HEK293 (cell line): ENCODE results near the gene SPINK6.

Source experiments
- CTCF ChIA-PET: fragments of 350-600 bp; formaldehyde crosslinking; extraction: SDS; loops from one replicate; lab custom pipeline; 2021; ENCODE audit warnings: antibody characterized with exemption; lab: Yijun Ruan, JAX
- POLR2A ChIA-PET: fragments of 300-600 bp; formaldehyde crosslinking; extraction: SDS; loops from one replicate; lab custom pipeline; 2020; ENCODE audit warnings: antibody characterized with exemption, inconsistent platforms; lab: Yijun Ruan, JAX
- H3K27ac ChIP-seq: fragments of 200-500 bp; sonication (Bioruptor generic); 2 replicates; pipeline ENCODE4 v1.5.1; 2014; ENCODE audit warnings: low read depth, low read length, control low read depth, inconsistent platforms; ENCODE audit errors: extremely low read depth
- H3K36me3 ChIP-seq, 2 experiments: fragments of 200-500 bp in 1 of 2; sonication (Bioruptor generic) in 1 of 2; 1 replicate in 1 of 2; 2 replicates in 1 of 2; pipeline ENCODE4 v1.5.1; 2014 to 2017; ENCODE audit warnings: inconsistent platforms in 2 of 2, low read length in 2 of 2; ENCODE audit not compliant: control insufficient read depth in 2 of 2, insufficient read depth in 1 of 2
- H3K4me1 ChIP-seq: fragments of 200-500 bp; sonication (Bioruptor generic); 2 replicates; pipeline ENCODE4 v1.5.1; 2014; ENCODE audit warnings: mild to moderate bottlenecking, low read length, inconsistent platforms; ENCODE audit not compliant: control insufficient read depth, insufficient read depth
- H3K4me3 ChIP-seq: 2 replicates; pipeline ENCODE4 v1.5.1; 2011; ENCODE audit warnings: low read depth, mild to moderate bottlenecking, control low read depth, low read length, moderate library complexity
- H3K9me3 ChIP-seq: fragments of 200-500 bp; sonication (Bioruptor generic); 2 replicates; pipeline ENCODE4 v1.5.1; 2014; ENCODE audit warnings: low read depth, low read length, inconsistent platforms; ENCODE audit not compliant: control insufficient read depth, insufficient read depth
- GLI4 ChIP-seq: fragments of 450-650 bp; formaldehyde crosslinking; IDR thresholded peaks from 2 replicates; pipeline ENCODE4 v1.5.1; 2016; ENCODE audit warnings: missing biosample characterization, missing genetic modification characterization
- SALL2 ChIP-seq: fragments of 450-650 bp; formaldehyde crosslinking; IDR thresholded peaks from 2 replicates; pipeline ENCODE4 v1.5.0; 2017; ENCODE audit warnings: missing biosample characterization, mild to moderate bottlenecking, missing genetic modification characterization, borderline replicate concordance
- YY1 ChIP-seq: fragments of 450-650 bp; formaldehyde crosslinking; IDR thresholded peaks from 2 replicates; pipeline ENCODE4 v1.5.1; 2018; ENCODE audit warnings: missing biosample characterization, missing genetic modification characterization
- ZBTB20 ChIP-seq: fragments of 450-650 bp; formaldehyde crosslinking; IDR thresholded peaks from 2 replicates; pipeline ENCODE4 v1.5.1; 2016; ENCODE audit warnings: missing biosample characterization, missing genetic modification characterization
- ZNF140 ChIP-seq: fragments of 450-650 bp; formaldehyde crosslinking; IDR thresholded peaks from 2 replicates; pipeline ENCODE4 v1.5.1; 2016; ENCODE audit warnings: missing biosample characterization, missing genetic modification characterization
- ZNF155 ChIP-seq: fragments of 450-650 bp; formaldehyde crosslinking; IDR thresholded peaks from 2 replicates; pipeline ENCODE4 v1.5.1; 2016; ENCODE audit warnings: missing biosample characterization, missing genetic modification characterization
- ZNF280C ChIP-seq: fragments of 450-650 bp; formaldehyde crosslinking; IDR thresholded peaks from 2 replicates; pipeline ENCODE4 v1.5.1; 2016; ENCODE audit warnings: missing biosample characterization, missing genetic modification characterization
- ZNF335 ChIP-seq: fragments of 450-650 bp; formaldehyde crosslinking; conservative IDR thresholded peaks from 2 replicates; pipeline ENCODE4 v1.5.1; 2016; ENCODE audit warnings: missing biosample characterization, missing genetic modification characterization
- ZNF488 ChIP-seq: fragments of 450-650 bp; formaldehyde crosslinking; IDR thresholded peaks from 2 replicates; pipeline ENCODE4 v1.5.1; 2016; ENCODE audit warnings: missing biosample characterization, missing genetic modification characterization
- ZNF585B ChIP-seq: fragments of 450-650 bp; formaldehyde crosslinking; IDR thresholded peaks from 2 replicates; pipeline ENCODE4 v1.5.1; 2016; ENCODE audit warnings: missing biosample characterization, missing genetic modification characterization
- ZNF610 ChIP-seq: fragments of 450-650 bp; formaldehyde crosslinking; IDR thresholded peaks from 2 replicates; pipeline ENCODE4 v1.5.1; 2016; ENCODE audit warnings: missing biosample characterization, missing genetic modification characterization, borderline replicate concordance
- ZNF670 ChIP-seq: fragments of 450-650 bp; formaldehyde crosslinking; IDR thresholded peaks from 2 replicates; pipeline ENCODE4 v1.5.1; 2016; ENCODE audit warnings: missing biosample characterization, missing genetic modification characterization, low read depth
- ZNF777 ChIP-seq: fragments of 450-650 bp; formaldehyde crosslinking; IDR thresholded peaks from 2 replicates; pipeline ENCODE4 v1.5.1; 2017; ENCODE audit warnings: missing biosample characterization, missing genetic modification characterization, borderline replicate concordance
- TF ChIP-seq, protein P1 (sequence below): fragments of 450-650 bp; formaldehyde crosslinking; IDR thresholded peaks from 2 replicates; pipeline ENCODE4 v1.5.1; 2016; ENCODE audit warnings: missing biosample characterization, missing genetic modification characterization
- TF ChIP-seq, protein P2 (sequence below): fragments of 450-650 bp; formaldehyde crosslinking; IDR thresholded peaks from 2 replicates; pipeline ENCODE4 v1.5.1; 2016; ENCODE audit warnings: missing biosample characterization, missing genetic modification characterization

SPINK6 gene

GRCh38 chr5:148228392-148228984 lies 25.6 kb downstream of the SPINK6 start (continued):
- TF ChIP-seq ZNF777 (no peak), ZNF335 (tag by site-specific recombination) (no peak), ZBTB20 (tag by site-specific recombination) (no peak), ZNF280C (tag by site-specific recombination) (no peak)

- ChIA-PET POLR2A (no interaction called here), CTCF (no interaction called here)
- Histone ChIP-seq H3K4me3 (no peak overlapping the region), H3K27ac (no peak overlapping the region), H3K4me1 (no peaks in the 10 kb centered on the region), H3K9me3 (no peaks in the 10 kb centered on the region), H3K36me3 (no peaks in the 10 kb centered on the region)
- TF ChIP-seq ZNF585B (tag by site-specific recombination) (no peak), ZNF610 (tag by site-specific recombination) (no peak), ZNF670 (tag by site-specific recombination) (no peak), ZNF155 (tag by site-specific recombination) (no peak), GLI4 (tag by site-specific recombination) (no peak), ZNF140 (tag by site-specific recombination) (no peak)
- TF ChIP-seq, protein P1, sequence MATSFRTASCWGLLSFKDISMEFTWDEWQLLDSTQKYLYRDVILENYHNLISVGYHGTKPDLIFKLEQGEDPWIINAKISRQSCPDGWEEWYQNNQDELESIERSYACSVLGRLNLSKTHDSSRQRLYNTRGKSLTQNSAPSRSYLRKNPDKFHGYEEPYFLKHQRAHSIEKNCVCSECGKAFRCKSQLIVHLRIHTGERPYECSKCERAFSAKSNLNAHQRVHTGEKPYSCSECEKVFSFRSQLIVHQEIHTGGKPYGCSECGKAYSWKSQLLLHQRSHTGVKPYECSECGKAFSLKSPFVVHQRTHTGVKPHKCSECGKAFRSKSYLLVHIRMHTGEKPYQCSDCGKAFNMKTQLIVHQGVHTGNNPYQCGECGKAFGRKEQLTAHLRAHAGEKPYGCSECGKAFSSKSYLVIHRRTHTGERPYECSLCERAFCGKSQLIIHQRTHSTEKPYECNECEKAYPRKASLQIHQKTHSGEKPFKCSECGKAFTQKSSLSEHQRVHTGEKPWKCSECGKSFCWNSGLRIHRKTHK (tag by site-specific recombination): no peak
- TF ChIP-seq, protein P2, sequence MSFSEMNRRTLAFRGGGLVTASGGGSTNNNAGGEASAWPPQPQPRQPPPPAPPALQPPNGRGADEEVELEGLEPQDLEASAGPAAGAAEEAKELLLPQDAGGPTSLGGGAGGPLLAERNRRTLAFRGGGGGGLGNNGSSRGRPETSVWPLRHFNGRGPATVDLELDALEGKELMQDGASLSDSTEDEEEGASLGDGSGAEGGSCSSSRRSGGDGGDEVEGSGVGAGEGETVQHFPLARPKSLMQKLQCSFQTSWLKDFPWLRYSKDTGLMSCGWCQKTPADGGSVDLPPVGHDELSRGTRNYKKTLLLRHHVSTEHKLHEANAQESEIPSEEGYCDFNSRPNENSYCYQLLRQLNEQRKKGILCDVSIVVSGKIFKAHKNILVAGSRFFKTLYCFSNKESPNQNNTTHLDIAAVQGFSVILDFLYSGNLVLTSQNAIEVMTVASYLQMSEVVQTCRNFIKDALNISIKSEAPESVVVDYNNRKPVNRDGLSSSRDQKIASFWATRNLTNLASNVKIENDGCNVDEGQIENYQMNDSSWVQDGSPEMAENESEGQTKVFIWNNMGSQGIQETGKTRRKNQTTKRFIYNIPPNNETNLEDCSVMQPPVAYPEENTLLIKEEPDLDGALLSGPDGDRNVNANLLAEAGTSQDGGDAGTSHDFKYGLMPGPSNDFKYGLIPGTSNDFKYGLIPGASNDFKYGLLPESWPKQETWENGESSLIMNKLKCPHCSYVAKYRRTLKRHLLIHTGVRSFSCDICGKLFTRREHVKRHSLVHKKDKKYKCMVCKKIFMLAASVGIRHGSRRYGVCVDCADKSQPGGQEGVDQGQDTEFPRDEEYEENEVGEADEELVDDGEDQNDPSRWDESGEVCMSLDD: no peak
Measured at GRCh38 chr5:148229840-148230239, 27.0 kb downstream of the SPINK6 start.

DNA sequence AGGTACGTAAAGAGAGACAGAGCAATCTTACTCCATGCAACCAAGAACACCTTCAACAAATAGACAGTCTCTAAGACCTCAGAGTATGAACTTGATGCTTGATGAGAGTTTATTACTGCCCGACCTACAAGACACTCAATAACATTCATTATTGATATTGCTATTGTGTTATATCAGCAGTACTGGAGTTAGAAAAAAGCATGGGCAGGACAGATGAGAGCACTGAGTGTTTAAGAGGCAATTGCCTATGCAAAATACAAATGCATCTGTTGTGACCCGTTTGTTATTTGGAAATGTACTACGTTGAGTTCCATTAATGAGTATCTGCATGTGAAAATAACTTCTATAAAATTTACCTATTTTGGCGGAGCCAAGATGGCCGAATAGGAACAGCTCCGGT lies 27.4 kb downstream of the SPINK6 start:
- no peak overlapping the region for H3K27ac ChIP-seq
- ChIA-PET POLR2A (no interaction called here), CTCF (no interaction called here)
- TF ChIP-seq ZNF488 (tag by site-specific recombination) (no peak), SALL2 (tag by site-specific recombination) (no peak), GLI4 (tag by site-specific recombination) (no peak), YY1 (tag by site-specific recombination) (0 out of 2 replicates have a peak, but pooled peaks have one; percentile 14)
- H3K9me3 ChIP-seq: no peaks in the 10 kb centered on the region
- H3K4me3 ChIP-seq: no peak overlapping the region
- no peaks in the 10 kb centered on the region for H3K4me1 ChIP-seq
- H3K36me3 ChIP-seq: no peaks in the 10 kb centered on the region
